Measurements from ENCODE around the gene PRDX4.

Gene PRDX4

GRCh38 chrX:23667239-23668177, at the start of gene PRDX4:
Gene PRDX4 (plus strand): TSS chrX:23667493. CDS start chrX:23667571, 78 bp downstream.
- peak within 1 kb of the TSS; percentile 63 for H3K4me3 ChIP-seq (ENCODE audit: low read length)
- no peak for TF ChIP-seq CTCF (conservative IDR thresholded peaks at IDR 0.05; ENCODE audit: low read depth, low read length)
- peak; percentile 52 for DNase-seq (ENCODE audit: low read depth)

- DNase-seq (ENCODE audit: low read depth) = no peak
- TF ChIP-seq CTCF (conservative IDR thresholded peaks at IDR 0.05; ENCODE audit: low read depth, low read length) = no peak
- H3K4me3 ChIP-seq (ENCODE audit: low read length) = no peak overlapping the region
These were observed 45.5 kb upstream of the PRDX4 start for GRCh38 chrX:23621621-23622265.

- no peak overlapping the region for H3K4me3 ChIP-seq (ENCODE audit: low read length)
- DNase-seq (ENCODE audit: low read depth) = no peak
- no peak for TF ChIP-seq CTCF (conservative IDR thresholded peaks at IDR 0.05; ENCODE audit: low read depth, low read length)
These were observed 43.5 kb upstream of the PRDX4 start for GRCh38 chrX:23623797-23624196.

- TF ChIP-seq CTCF (conservative IDR thresholded peaks at IDR 0.05; ENCODE audit: low read depth, low read length) = peak; percentile 27
- DNase-seq (ENCODE audit: low read depth) = no peak
- no peak overlapping the region for H3K4me3 ChIP-seq (ENCODE audit: low read length)
These were observed 40.6 kb upstream of the PRDX4 start for GRCh38 chrX:23626651-23627050.

- no peak for TF ChIP-seq CTCF (conservative IDR thresholded peaks at IDR 0.05; ENCODE audit: low read depth, low read length)
- H3K4me3 ChIP-seq (ENCODE audit: low read length) = no peak overlapping the region
- DNase-seq (ENCODE audit: low read depth) = no peak
These were observed 39.2 kb upstream of the PRDX4 start for GRCh38 chrX:23628131-23628530.

- TF ChIP-seq CTCF (conservative IDR thresholded peaks at IDR 0.05; ENCODE audit: low read depth, low read length) = no peak
- DNase-seq (ENCODE audit: low read depth) = no peak
- no peak overlapping the region for H3K4me3 ChIP-seq (ENCODE audit: low read length)
These were observed 36.2 kb upstream of the PRDX4 start for GRCh38 chrX:23631136-23631535.
